ENCODE results near the gene MRO.
"Not testable (repeated sequence)": the region's sequence is repeated elsewhere in the genome, so short reads cannot be mapped to it uniquely, and the experiment has no call there.

The MRO gene

GRCh38 chr18:50819728-50820378, at the start of gene MRO:
MRO (minus strand) TSS chr18:50820016; CDS start chr18:50809400, 10,616 bp downstream.
- peak; percentile 80 to 87 for DNase-seq
- TF ChIP-seq GATA1 (IDR thresholded peaks at IDR 0.05; ENCODE audit: low read depth, low read length), result no peak
- TF ChIP-seq POLR2A (IDR thresholded peaks at IDR 0.05; ENCODE audit: low read length), result no peak

- no peak for TF ChIP-seq POLR2A (IDR thresholded peaks at IDR 0.05; ENCODE audit: low read length)
- TF ChIP-seq GATA1 (IDR thresholded peaks at IDR 0.05; ENCODE audit: low read depth, low read length), result no peak
- DNase-seq, result no peak
Observed at GRCh38 chr18:50869150-50869549, 49.3 kb upstream of the MRO start.

GRCh38 chr18:50866765-50867164, 46.9 kb upstream of the MRO start:
- TF ChIP-seq GATA1 (IDR thresholded peaks at IDR 0.05; ENCODE audit: low read depth, low read length) (no peak), POLR2A (IDR thresholded peaks at IDR 0.05; ENCODE audit: low read length) (no peak)
- DNase-seq, result no peak

GRCh38 chr18:50863840-50864375, 44.1 kb upstream of the MRO start:
- no peak for TF ChIP-seq GATA1 (IDR thresholded peaks at IDR 0.05; ENCODE audit: low read depth, low read length)
- no peak for TF ChIP-seq POLR2A (IDR thresholded peaks at IDR 0.05; ENCODE audit: low read length)
- no peak for DNase-seq

- DNase-seq, result no peak
- TF ChIP-seq POLR2A (IDR thresholded peaks at IDR 0.05; ENCODE audit: low read length) (no peak), GATA1 (IDR thresholded peaks at IDR 0.05; ENCODE audit: low read depth, low read length) (no peak)
Observed at GRCh38 chr18:50862401-50862800, 42.6 kb upstream of the MRO start.

GRCh38 chr18:50861617-50862016, 41.8 kb upstream of the MRO start:
- TF ChIP-seq GATA1 (IDR thresholded peaks at IDR 0.05; ENCODE audit: low read depth, low read length) (no peak), POLR2A (IDR thresholded peaks at IDR 0.05; ENCODE audit: low read length) (no peak)
- DNase-seq, result no peak

- no peak for TF ChIP-seq POLR2A (IDR thresholded peaks at IDR 0.05; ENCODE audit: low read length)
- no peak for TF ChIP-seq GATA1 (IDR thresholded peaks at IDR 0.05; ENCODE audit: low read depth, low read length)
- DNase-seq, result no peak
Observed at GRCh38 chr18:50859793-50860555, 40.2 kb upstream of the MRO start.

GRCh38 chr18:50857694-50858093, 37.9 kb upstream of the MRO start:
- no peak for DNase-seq
- TF ChIP-seq POLR2A (IDR thresholded peaks at IDR 0.05; ENCODE audit: low read length), result no peak
- no peak for TF ChIP-seq GATA1 (IDR thresholded peaks at IDR 0.05; ENCODE audit: low read depth, low read length)

GRCh38 chr18:50857166-50857565, 37.4 kb upstream of the MRO start:
- not testable (repeated sequence) for DNase-seq

- no peak for DNase-seq
- no peak for TF ChIP-seq GATA1 (IDR thresholded peaks at IDR 0.05; ENCODE audit: low read depth, low read length)
- TF ChIP-seq POLR2A (IDR thresholded peaks at IDR 0.05; ENCODE audit: low read length), result no peak
Observed at GRCh38 chr18:50855976-50856757, 36.4 kb upstream of the MRO start.

- no peak for DNase-seq
- TF ChIP-seq POLR2A (IDR thresholded peaks at IDR 0.05; ENCODE audit: low read length) (no peak), GATA1 (IDR thresholded peaks at IDR 0.05; ENCODE audit: low read depth, low read length) (no peak)
Observed at GRCh38 chr18:50853863-50854271, 34.1 kb upstream of the MRO start.

- TF ChIP-seq POLR2A (IDR thresholded peaks at IDR 0.05; ENCODE audit: low read length), result no peak
- no peak for TF ChIP-seq GATA1 (IDR thresholded peaks at IDR 0.05; ENCODE audit: low read depth, low read length)
- DNase-seq, result no peak
Observed at GRCh38 chr18:50850307-50851065, 30.7 kb upstream of the MRO start.

- TF ChIP-seq POLR2A (IDR thresholded peaks at IDR 0.05; ENCODE audit: low read length) (no peak), GATA1 (IDR thresholded peaks at IDR 0.05; ENCODE audit: low read depth, low read length) (no peak)
- DNase-seq, result no peak
Observed at GRCh38 chr18:50849419-50849821, 29.6 kb upstream of the MRO start.
